Measurements from ENCODE around the gene ACTL7B.
"Not testable (repeated sequence)": the region's sequence is repeated elsewhere in the genome, so short reads cannot be mapped to it uniquely, and the experiment has no call there.

The ACTL7B gene

GRCh38 chr9:108874058-108874788, 18.4 kb upstream of the ACTL7B start:
- no peak for DNase-seq (ENCODE audit: low read depth in 3 of 3, low spot score in 1 of 3)

GRCh38 chr9:108869092-108869725, 13.4 kb upstream of the ACTL7B start:
- no peak for DNase-seq (ENCODE audit: low read depth in 3 of 3, low spot score in 1 of 3)

- DNase-seq (ENCODE audit: low read depth in 3 of 3, low spot score in 1 of 3): no peak
Measured at GRCh38 chr9:108867829-108868228, 12.0 kb upstream of the ACTL7B start.

GRCh38 chr9:108867116-108867515, 11.3 kb upstream of the ACTL7B start:
- DNase-seq (ENCODE audit: low read depth in 3 of 3, low spot score in 1 of 3): no peak

GRCh38 chr9:108866001-108866420, 10.2 kb upstream of the ACTL7B start:
- DNase-seq (ENCODE audit: low read depth in 3 of 3, low spot score in 1 of 3): no peak

- no peak for DNase-seq (ENCODE audit: low read depth in 3 of 3, low spot score in 1 of 3)
Measured at GRCh38 chr9:108865037-108865436, 9.3 kb upstream of the ACTL7B start.

GRCh38 chr9:108864446-108864845, 8.7 kb upstream of the ACTL7B start:
- no peak for DNase-seq (ENCODE audit: low read depth in 3 of 3, low spot score in 1 of 3)

- DNase-seq (ENCODE audit: low read depth in 3 of 3, low spot score in 1 of 3): no peak
Measured at GRCh38 chr9:108863891-108864290, 8.1 kb upstream of the ACTL7B start.

- DNase-seq (ENCODE audit: low read depth in 3 of 3, low spot score in 1 of 3): no peak
Measured at GRCh38 chr9:108861997-108862396, 6.2 kb upstream of the ACTL7B start, which contains the start of gene ACTL7A. TSS of gene ACTL7A (plus strand) at chr9:108862266. CDS start at chr9:108862323, 57 bp downstream.

GRCh38 chr9:108861464-108861863, 5.7 kb upstream of the ACTL7B start:
- no peak for DNase-seq (ENCODE audit: low read depth in 3 of 3, low spot score in 1 of 3)

- DNase-seq (ENCODE audit: low read depth in 3 of 3, low spot score in 1 of 3): no peak
Measured at GRCh38 chr9:108860764-108861163, 5.0 kb upstream of the ACTL7B start.

- no peak for DNase-seq (ENCODE audit: low read depth in 3 of 3, low spot score in 1 of 3)
Measured at GRCh38 chr9:108860354-108860753, 4.6 kb upstream of the ACTL7B start.

GRCh38 chr9:108859459-108860114, 3.8 kb upstream of the ACTL7B start:
- DNase-seq (ENCODE audit: low read depth in 3 of 3, low spot score in 1 of 3): no peak

- no peak for DNase-seq (ENCODE audit: low read depth in 3 of 3, low spot score in 1 of 3)
Measured at GRCh38 chr9:108857572-108857971, 1.8 kb upstream of the ACTL7B start.

GRCh38 chr9:108855529-108855886, 278 bp downstream of the ACTL7B start:
- no peak for DNase-seq (ENCODE audit: low read depth in 3 of 3, low spot score in 1 of 3)

- no peak for DNase-seq (ENCODE audit: low read depth in 3 of 3, low spot score in 1 of 3)
Measured at GRCh38 chr9:108854641-108855528, 901 bp downstream of the ACTL7B start.

GRCh38 chr9:108854094-108854493, 1.7 kb downstream of the ACTL7B start:
- DNase-seq (ENCODE audit: low read depth in 3 of 3, low spot score in 1 of 3): no peak

GRCh38 chr9:108852079-108852478, 3.7 kb downstream of the ACTL7B start:
- DNase-seq (ENCODE audit: low read depth in 3 of 3, low spot score in 1 of 3): no peak

- no peak for DNase-seq (ENCODE audit: low read depth in 3 of 3, low spot score in 1 of 3)
Measured at GRCh38 chr9:108851138-108851537, 4.6 kb downstream of the ACTL7B start.

GRCh38 chr9:108850293-108850897, 5.4 kb downstream of the ACTL7B start:
- DNase-seq (ENCODE audit: low read depth in 3 of 3, low spot score in 1 of 3): no peak

GRCh38 chr9:108848296-108848695, 7.5 kb downstream of the ACTL7B start:
- not testable (repeated sequence) for DNase-seq (ENCODE audit: low read depth in 3 of 3, low spot score in 1 of 3)
